Kasumi-1 (cell line): Measurements from ENCODE around the gene RIMS3.
A peak's percentile ranks its signal among the peaks of the same experiment; 100 is the strongest.
"Not testable (repeated sequence)": the region's sequence is repeated elsewhere in the genome, so short reads cannot be mapped to it uniquely, and the experiment has no call there.

Source experiments
- DNase-seq, 2 experiments: peaks; one replicate each; lab custom pipeline; 2025; lab: John Stamatoyannopoulos, UW

RIMS3 gene

GRCh38 chr1:40630488-40631223 is 34.8 kb downstream of the RIMS3 start:
- DNase-seq: peak in 1 of 2 experiments; percentile 15

GRCh38 chr1:40629546-40629945 is 35.9 kb downstream of the RIMS3 start:
- DNase-seq: not testable (repeated sequence)

GRCh38 chr1:40628903-40629292 is 36.6 kb downstream of the RIMS3 start:
- no peak for DNase-seq

- no peak for DNase-seq
These were observed 37.2 kb downstream of the RIMS3 start for GRCh38 chr1:40627987-40628902.

- no peak for DNase-seq
These were observed 39.1 kb downstream of the RIMS3 start for GRCh38 chr1:40626383-40626770.

GRCh38 chr1:40625476-40626382 is 39.8 kb downstream of the RIMS3 start:
- DNase-seq: no peak

GRCh38 chr1:40625076-40625475 is 40.4 kb downstream of the RIMS3 start:
- peak in 1 of 2 experiments; percentile 39 for DNase-seq

- no peak for DNase-seq
These were observed 42.4 kb downstream of the RIMS3 start for GRCh38 chr1:40622936-40623629.

- DNase-seq: no peak
These were observed 43.5 kb downstream of the RIMS3 start for GRCh38 chr1:40621821-40622450.

- no peak for DNase-seq
These were observed 44.8 kb downstream of the RIMS3 start for GRCh38 chr1:40620586-40621210.

GRCh38 chr1:40620150-40620549 is 45.3 kb downstream of the RIMS3 start:
- no peak for DNase-seq

- DNase-seq: no peak
These were observed 47.4 kb downstream of the RIMS3 start for GRCh38 chr1:40618108-40618507.

GRCh38 chr1:40612345-40612831 is 53.1 kb downstream of the RIMS3 start:
- DNase-seq: peak; percentile 86 to 87

GRCh38 chr1:40610156-40610555 is 55.3 kb downstream of the RIMS3 start:
- no peak for DNase-seq

- no peak for DNase-seq
These were observed 57.6 kb downstream of the RIMS3 start for GRCh38 chr1:40607921-40608320.

GRCh38 chr1:40606978-40607377 is 58.5 kb downstream of the RIMS3 start:
- no peak for DNase-seq

- DNase-seq: no peak
These were observed 59.3 kb downstream of the RIMS3 start for GRCh38 chr1:40606194-40606593.

GRCh38 chr1:40599926-40600325 is 65.6 kb downstream of the RIMS3 start:
- no peak for DNase-seq

GRCh38 chr1:40595623-40596022 is 69.9 kb downstream of the RIMS3 start:
- DNase-seq: no peak

GRCh38 chr1:40594187-40594531 is 71.3 kb downstream of the RIMS3 start:
- no peak for DNase-seq
